WTC11 (cell line): ENCODE results near the gene SMARCD2. TPM values are rescaled to one million over a fixed set of nuclear protein-coding genes. Genes with fewer than 3 reads are reported as not detected.

Experiments
- ATAC-seq: fragments of 200-7000 bp; cut with Tn5 transposase; 2 replicates; pipeline ENCODE4 v1.10.0; 2021; ENCODE audit warnings: mild to moderate bottlenecking, moderate library complexity
- CTCF ChIA-PET: fragments of 300-600 bp; sonication (Branson Sonifier 250); formaldehyde crosslinking; loops from one replicate; lab custom pipeline; 2021; ENCODE audit warnings: antibody characterized with exemption; lab: Charles Lee
- POLR2A ChIA-PET: fragments of 350-600 bp; sonication (Branson Sonifier 250); formaldehyde crosslinking; loops from one replicate; lab custom pipeline; 2021; ENCODE audit warnings: antibody characterized with exemption; lab: Charles Lee
- DNase-seq: peaks from one replicate; pipeline ENCODE4 v3.0.0; 2021; ENCODE audit warnings: low spot score
- H3K27ac Mint-ChIP-seq: 2 replicates; pipeline ENCODE4 v1.8.0; 2021; ENCODE audit warnings: mixed read lengths
- H3K27me3 Mint-ChIP-seq: 2 replicates; pipeline ENCODE4 v1.8.0; 2021; ENCODE audit warnings: low read depth, mild to moderate bottlenecking, moderate library complexity, mixed read lengths
- H3K36me3 Mint-ChIP-seq: 2 replicates; pipeline ENCODE4 v1.8.0; 2021; ENCODE audit warnings: mixed read lengths
- H3K4me1 Mint-ChIP-seq: 2 replicates; pipeline ENCODE4 v1.8.0; 2022; ENCODE audit warnings: mixed read lengths
- H3K4me3 Mint-ChIP-seq: 2 replicates; pipeline ENCODE4 v1.8.0; 2021; ENCODE audit warnings: mild to moderate bottlenecking, moderate library complexity, mixed read lengths
- H3K9me3 Mint-ChIP-seq: 2 replicates; pipeline ENCODE4 v1.8.0; 2021; ENCODE audit warnings: mixed read lengths
- CDX4 ChIP-seq: fragments of 250-450 bp; sonication (Bioruptor Pico); IDR thresholded peaks from 2 replicates; pipeline ENCODE4 v1.9.0; 2021; ENCODE audit warnings: moderate library complexity, mild to moderate bottlenecking, inconsistent platforms, borderline replicate concordance
- CTCF ChIP-seq: fragments of 200-600 bp; IDR thresholded peaks from 2 replicates; pipeline ENCODE4 v1.8.0; 2022; ENCODE audit warnings: antibody characterized with exemption
- E2F5 ChIP-seq: sonication (generic); formaldehyde crosslinking; IDR thresholded peaks from 2 replicates; pipeline ENCODE4 v1.8.1; 2022; ENCODE audit warnings: mild to moderate bottlenecking, moderate library complexity, missing genetic modification reagents
- ELF4 ChIP-seq: sonication (generic); formaldehyde crosslinking; IDR thresholded peaks from 2 replicates; pipeline ENCODE4 v1.8.1; 2022; ENCODE audit warnings: low read depth, mild to moderate bottlenecking, moderate library complexity, missing genetic modification reagents
- EMX1 ChIP-seq: fragments of 250-450 bp; sonication (Bioruptor Pico); IDR thresholded peaks from 2 replicates; pipeline ENCODE4 v1.8.0; 2021; ENCODE audit warnings: mild to moderate bottlenecking
- ERG ChIP-seq: fragments of 250-450 bp; sonication (Bioruptor Pico); IDR thresholded peaks from 2 replicates; pipeline ENCODE4 v1.8.0; 2021; ENCODE audit warnings: mild to moderate bottlenecking
- FOXK1 ChIP-seq: sonication (generic); formaldehyde crosslinking; IDR thresholded peaks from 2 replicates; pipeline ENCODE4 v1.8.0; 2022; ENCODE audit warnings: mild to moderate bottlenecking, moderate library complexity, missing genetic modification reagents
- JAZF1 ChIP-seq: fragments of 250-450 bp; sonication (Bioruptor Pico); IDR thresholded peaks from 2 replicates; pipeline ENCODE4 v1.9.0; 2021; ENCODE audit warnings: moderate library complexity, mild to moderate bottlenecking, inconsistent platforms
- JUN ChIP-seq: sonication (generic); formaldehyde crosslinking; IDR thresholded peaks from 2 replicates; pipeline ENCODE4 v1.8.0; 2023; ENCODE audit warnings: mild to moderate bottlenecking, missing genetic modification reagents
- MLX ChIP-seq: sonication (generic); formaldehyde crosslinking; IDR thresholded peaks from 2 replicates; pipeline ENCODE4 v1.8.1; 2023; ENCODE audit warnings: mild to moderate bottlenecking, missing genetic modification reagents, moderate library complexity
- NFE2L1 ChIP-seq: sonication (generic); formaldehyde crosslinking; IDR thresholded peaks from 2 replicates; pipeline ENCODE4 v1.8.1; 2023; ENCODE audit warnings: missing genetic modification reagents
- NR2C2 ChIP-seq: sonication (generic); formaldehyde crosslinking; IDR thresholded peaks from 2 replicates; pipeline ENCODE4 v1.8.0; 2022; ENCODE audit warnings: mild to moderate bottlenecking, missing genetic modification reagents
- PRDM15 ChIP-seq: sonication (generic); formaldehyde crosslinking; IDR thresholded peaks from 2 replicates; pipeline ENCODE4 v1.8.0; 2022; ENCODE audit warnings: missing genetic modification reagents
- STAT6 ChIP-seq: sonication (generic); formaldehyde crosslinking; conservative IDR thresholded peaks from 2 replicates; pipeline ENCODE4 v1.8.1; 2023; ENCODE audit warnings: mild to moderate bottlenecking, low read depth, missing genetic modification reagents, moderate library complexity
- TCF7 ChIP-seq: sonication (generic); formaldehyde crosslinking; IDR thresholded peaks from 2 replicates; pipeline ENCODE4 v1.8.0; 2022; ENCODE audit warnings: mild to moderate bottlenecking, low read depth, missing genetic modification reagents, moderate library complexity
- ZNF671 ChIP-seq: fragments of 250-450 bp; sonication (Bioruptor Pico); IDR thresholded peaks from 2 replicates; pipeline ENCODE4 v1.8.0; 2021; ENCODE audit warnings: mild to moderate bottlenecking
- total RNA-seq: library from RNA; stranded (reverse); gene quantifications from 3 replicates; pipeline ENCODE4 v1.2.3, GENCODE V29; 2021

The SMARCD2 gene
- total RNA-seq, 1 experiment from 2014 or later: 106 TPM

GRCh38 chr17:63805591-63805990 lies 36.9 kb downstream of the SMARCD2 start (continued):
- TF ChIP-seq CDX4: no peak
- no peak for TF ChIP-seq JAZF1
- no peak for TF ChIP-seq TCF7 (CRISPR knock-in tag)
- TF ChIP-seq ZNF671 (CRISPR knock-in tag): no peak
- no peak for TF ChIP-seq STAT6 (CRISPR knock-in tag)
- TF ChIP-seq E2F5 (CRISPR knock-in tag): no peak
- no peak for TF ChIP-seq PRDM15 (CRISPR knock-in tag)
- TF ChIP-seq NFE2L1: no peak
- no peak for TF ChIP-seq CTCF
- TF ChIP-seq, all 79 proteins: peak for 0

GRCh38 chr17:63804328-63804727 lies 38.2 kb downstream of the SMARCD2 start:
- Mint-ChIP-seq H3K27ac (no peak overlapping the region), H3K9me3 (no peaks in the 10 kb centered on the region), H3K4me1 (no peaks in the 10 kb centered on the region), H3K27me3 (no peaks in the 10 kb centered on the region), H3K36me3 (peaks cover 81% of the 10 kb centered on the region), H3K4me3 (no peak overlapping the region)
- ChIA-PET CTCF (interaction anchor here (1.2 to 1.6 kb wide), 2 partner anchors 182 to 379 kb away, joined by 3 to 4 read pairs; partner anchors contain the start of gene MAP3K3), POLR2A (no interaction called here)
- DNase-seq: no peak
- ATAC-seq: no peak
- TF ChIP-seq FOXK1 (CRISPR knock-in tag) (no peak), JUN (no peak), ERG (no peak), STAT6 (CRISPR knock-in tag) (no peak), ELF4 (CRISPR knock-in tag) (no peak), MLX (CRISPR knock-in tag) (no peak), EMX1 (CRISPR knock-in tag) (no peak), PRDM15 (CRISPR knock-in tag) (no peak), NR2C2 (no peak)
